ENCODE data around the gene CASKIN1.
A peak's percentile ranks its signal among the peaks of the same experiment; 100 is the strongest.

Gene CASKIN1

DNA sequence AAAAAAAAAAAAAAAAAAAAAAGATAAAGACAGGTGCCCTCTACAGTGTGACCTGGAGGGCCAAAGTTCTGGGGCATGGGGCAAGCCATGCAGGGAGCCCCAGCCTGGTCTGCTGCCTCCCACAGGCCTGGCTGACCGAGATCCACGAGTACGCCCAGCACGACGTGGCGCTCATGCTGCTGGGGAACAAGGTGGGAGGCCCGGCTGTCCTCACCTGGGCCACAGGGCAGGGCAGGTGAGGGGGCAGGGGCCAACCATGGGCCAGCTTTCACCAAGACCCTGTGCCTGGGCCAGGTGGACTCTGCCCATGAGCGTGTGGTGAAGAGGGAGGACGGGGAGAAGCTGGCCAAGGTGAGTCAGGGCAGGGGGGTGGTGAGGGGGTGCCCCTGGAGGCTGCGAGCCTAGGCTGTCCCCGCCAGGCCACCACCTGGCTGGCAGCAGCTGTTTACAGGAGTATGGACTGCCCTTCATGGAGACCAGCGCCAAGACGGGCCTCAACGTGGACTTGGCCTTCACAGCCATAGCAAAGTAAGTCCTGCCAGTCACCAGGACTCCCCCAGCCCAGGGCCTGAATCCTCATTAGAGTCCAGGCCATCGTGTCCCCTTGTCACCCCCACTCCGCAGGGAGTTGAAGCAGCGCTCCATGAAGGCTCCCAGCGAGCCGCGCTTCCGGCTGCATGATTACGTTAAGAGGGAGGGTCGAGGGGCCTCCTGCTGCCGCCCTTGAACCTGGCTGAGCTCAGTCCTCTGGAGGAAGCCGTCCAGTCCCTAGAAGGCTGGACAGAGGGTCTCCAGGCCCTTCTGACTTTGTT, 43.5 kb downstream of the CASKIN1 start:
- no peak for DNase-seq (ENCODE audit: insufficient read length, low spot score)

DNA sequence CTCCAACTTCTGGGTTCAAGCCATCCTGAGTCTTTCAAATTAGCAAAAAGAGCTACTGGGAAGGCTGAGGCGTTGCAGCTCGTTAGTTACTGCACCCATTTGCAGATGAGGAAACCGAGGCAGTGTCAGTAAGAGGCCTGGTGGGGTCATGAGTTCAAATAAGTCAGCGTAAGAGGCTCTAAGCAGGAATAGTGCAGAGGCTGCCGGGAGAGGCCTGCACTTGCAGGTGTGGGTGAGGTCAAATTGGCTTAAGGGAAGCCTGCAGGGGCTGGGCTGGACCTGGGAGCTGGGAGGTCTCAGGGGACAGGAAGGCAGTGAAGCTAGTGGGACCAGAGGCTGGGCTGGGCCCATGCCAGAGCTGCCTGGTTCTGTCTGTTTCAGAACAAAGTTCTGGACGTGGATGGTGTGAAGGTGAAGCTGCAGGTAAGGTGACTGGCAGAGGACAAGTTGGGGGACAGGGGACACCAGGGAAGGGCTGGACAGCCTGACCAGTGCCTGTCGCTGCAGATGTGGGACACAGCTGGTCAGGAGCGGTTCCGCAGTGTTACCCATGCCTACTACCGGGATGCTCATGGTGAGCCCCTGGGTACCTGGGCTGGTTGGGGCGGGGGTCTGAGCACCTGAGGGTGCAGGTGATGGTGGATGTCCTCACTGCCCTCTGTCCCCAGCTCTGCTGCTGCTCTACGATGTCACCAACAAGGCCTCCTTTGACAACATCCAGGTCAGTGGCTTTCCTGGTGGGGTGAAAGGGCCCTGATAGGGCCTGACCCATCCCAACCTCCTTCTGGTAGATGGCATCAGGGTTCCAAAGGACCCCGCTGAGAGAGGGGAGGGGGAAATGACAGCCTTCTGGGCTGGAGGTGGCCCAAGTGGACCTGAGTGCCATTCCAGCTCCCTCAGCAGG, 45.0 kb downstream of the CASKIN1 start:
- no peak for DNase-seq (ENCODE audit: insufficient read length, low spot score)
- TF ChIP-seq POLR2A (IDR thresholded peaks at IDR 0.05; ENCODE audit: low read depth, low read length): peak; percentile 0; the same call in 1 of the 2 replicates
- no peak for FAIRE-seq

More for the DNA sequence above, 43.5 kb downstream of the CASKIN1 start:
- TF ChIP-seq POLR2A (IDR thresholded peaks at IDR 0.05; ENCODE audit: low read depth, low read length): peak; percentile 16; the same call in 1 of the 2 replicates
- no peak for FAIRE-seq

DNA sequence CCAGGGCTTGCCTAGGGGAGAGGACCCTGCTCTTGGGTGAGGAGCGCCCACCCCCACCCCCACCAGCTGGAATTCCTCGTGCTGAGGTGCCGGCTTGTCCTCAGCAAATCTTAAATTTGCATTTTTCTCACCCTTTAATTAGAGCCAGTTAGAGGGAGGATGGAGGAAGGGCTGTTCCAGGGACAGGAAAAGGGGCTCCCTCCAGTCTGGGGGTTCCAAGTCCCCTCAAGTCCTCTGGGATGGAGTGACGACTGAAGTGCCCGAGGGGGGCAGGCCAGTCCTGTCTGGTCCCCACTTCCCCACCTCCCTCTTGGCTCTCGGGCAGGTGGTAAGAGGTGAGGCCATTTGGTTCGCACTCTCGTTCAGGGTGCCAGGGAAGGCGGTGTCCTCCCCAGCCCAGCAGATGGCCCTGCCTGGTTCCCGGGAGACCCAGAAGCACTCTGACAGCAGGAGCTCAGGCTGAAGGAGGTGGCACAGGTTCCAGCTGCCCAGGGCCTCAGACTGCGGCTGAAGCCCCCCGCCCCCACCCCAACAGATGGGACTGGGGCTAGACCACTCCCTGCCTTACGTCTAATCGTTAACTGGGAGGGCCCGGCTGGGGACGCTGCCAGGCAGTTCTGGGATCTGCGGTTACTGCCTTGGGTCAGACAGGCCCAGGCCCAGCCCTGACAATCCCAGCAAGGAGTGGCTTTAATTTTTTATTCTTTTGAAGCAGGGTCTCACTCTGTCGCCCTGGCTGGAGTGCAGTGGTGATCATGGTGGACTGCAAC, 45.8 kb downstream of the CASKIN1 start:
- DNase-seq (ENCODE audit: insufficient read length, low spot score) (peak; percentile 64), FAIRE-seq (no peak)
- peak; percentile 27; the same call in 1 of the 2 replicates for TF ChIP-seq POLR2A (IDR thresholded peaks at IDR 0.05; ENCODE audit: low read depth, low read length)

DNA sequence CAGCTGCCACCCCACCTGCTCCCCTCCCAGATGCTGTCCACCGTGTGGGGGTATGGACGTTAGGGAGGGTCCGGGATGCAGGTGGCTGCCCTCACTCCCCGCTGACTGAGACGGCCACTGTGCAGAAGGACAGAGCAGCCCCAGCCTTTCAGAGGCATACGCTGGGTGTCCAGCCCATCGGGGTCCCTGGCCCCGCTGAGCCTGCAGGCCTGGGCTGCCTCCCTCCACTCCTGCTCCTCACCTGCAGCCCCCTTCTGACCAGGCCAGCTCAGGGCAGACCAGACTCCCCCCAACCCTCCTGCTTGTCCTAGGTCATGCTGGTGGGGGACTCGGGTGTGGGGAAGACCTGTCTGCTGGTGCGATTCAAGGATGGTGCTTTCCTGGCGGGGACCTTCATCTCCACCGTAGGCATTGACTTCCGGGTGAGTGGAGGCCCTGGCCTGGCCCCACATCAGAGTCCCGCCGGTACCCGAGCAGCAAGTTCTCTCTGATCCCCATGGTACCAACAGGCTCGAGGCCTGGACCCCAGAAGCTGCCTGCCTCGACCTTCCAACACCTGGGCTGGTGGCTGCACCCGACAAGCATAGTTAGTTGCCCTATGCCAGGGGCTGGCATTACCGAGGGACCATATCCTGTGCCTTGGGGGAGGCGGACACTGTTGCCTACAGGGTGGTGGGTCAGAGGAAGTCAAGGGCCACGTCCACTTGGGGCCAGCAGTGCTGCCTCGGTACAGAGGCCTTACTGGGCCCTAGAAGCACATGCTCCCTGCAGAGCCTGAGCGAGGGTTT, 46.6 kb downstream of the CASKIN1 start:
- FAIRE-seq: no peak
- TF ChIP-seq POLR2A (IDR thresholded peaks at IDR 0.05; ENCODE audit: low read depth, low read length): no peak
- DNase-seq (ENCODE audit: insufficient read length, low spot score): peak; percentile 68

DNA sequence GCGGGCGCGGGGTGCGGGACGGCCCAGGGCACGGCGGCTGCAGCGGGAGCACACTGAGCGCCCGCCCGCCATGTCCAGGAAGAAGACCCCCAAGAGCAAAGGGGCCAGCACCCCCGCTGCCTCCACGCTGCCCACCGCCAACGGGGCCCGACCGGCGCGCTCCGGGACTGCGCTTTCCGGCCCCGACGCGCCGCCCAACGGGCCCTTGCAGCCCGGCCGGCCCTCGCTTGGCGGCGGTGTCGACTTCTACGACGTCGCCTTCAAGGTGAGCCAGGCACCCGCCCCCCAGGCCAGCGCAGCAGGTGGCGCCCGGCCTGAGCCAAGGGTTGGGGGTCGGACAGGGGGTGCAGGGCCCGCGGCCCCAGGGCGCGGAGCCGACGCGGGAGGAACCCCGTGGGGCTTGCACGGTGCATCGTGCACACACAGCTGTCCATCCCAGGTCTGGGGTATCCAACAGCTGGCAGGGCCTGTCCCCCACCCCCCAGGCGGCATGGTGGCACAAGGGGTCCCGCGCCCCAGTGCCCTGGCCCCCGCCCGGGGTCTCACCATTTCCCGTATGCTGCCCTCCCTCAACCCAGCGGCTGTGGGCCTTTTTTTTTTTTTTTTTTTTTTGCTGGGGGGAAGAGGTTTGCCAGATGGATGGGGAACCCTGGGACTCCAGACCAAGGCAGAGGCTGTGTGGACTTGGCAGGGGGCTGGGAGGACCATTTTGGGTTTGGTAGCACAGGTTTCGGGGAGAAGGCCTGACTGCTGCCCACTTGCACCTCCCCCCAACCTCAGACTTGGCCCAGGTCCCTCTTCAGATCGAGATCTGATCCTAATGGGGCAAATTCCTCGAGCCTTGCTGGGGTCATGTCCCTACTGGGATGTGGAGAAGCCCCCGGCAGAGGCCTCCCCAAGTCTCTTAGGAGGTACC, 47.4 kb downstream of the CASKIN1 start:
- TF ChIP-seq POLR2A (IDR thresholded peaks at IDR 0.05; ENCODE audit: low read depth, low read length): no peak
- FAIRE-seq (no peak), DNase-seq (ENCODE audit: insufficient read length, low spot score) (peak; percentile 67)

DNA sequence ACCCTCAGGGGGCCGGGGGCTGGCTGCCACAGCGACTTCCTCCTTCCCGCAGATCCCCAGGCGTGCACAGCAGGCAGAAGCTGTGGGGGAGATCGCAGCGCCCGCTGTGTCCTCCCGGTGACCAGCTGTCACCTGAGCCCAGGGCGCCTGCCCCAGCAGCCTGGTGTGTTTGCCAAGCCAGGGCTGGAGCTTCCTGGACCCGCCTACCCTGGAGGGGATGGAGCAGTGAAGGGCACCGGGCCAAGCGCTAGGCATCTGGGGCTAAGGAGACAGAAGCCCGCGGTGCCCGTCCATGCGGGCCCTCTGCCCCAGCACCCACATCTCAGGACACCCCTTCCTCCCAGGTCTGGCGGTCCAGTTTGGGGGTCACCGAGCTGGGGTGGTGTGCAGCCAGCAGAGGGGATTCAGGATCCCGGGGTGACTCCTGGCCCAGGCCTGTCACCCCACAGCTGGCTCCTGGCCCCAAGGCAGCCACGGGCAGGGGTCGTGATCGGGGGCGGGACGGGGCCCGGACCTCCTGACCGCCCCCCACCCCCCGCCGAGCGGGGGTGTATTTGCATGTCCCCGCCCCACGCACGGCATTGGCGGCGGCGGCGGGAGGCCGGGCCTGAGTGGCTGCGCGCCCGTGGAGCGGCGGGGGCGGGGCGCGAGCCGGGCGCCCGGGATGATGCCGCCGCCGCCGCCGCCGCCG, 48.3 kb downstream of the CASKIN1 start, which contains the start of gene RAB26:
Gene RAB26 (plus strand): TSS at position 645 of the 691 bp plus-strand sequence. CDS start 159 bp downstream, outside the sequence.
- TF ChIP-seq POLR2A (IDR thresholded peaks at IDR 0.05; ENCODE audit: low read depth, low read length): no peak
- DNase-seq (ENCODE audit: insufficient read length, low spot score) (peak; percentile 96), FAIRE-seq (no peak)

DNA sequence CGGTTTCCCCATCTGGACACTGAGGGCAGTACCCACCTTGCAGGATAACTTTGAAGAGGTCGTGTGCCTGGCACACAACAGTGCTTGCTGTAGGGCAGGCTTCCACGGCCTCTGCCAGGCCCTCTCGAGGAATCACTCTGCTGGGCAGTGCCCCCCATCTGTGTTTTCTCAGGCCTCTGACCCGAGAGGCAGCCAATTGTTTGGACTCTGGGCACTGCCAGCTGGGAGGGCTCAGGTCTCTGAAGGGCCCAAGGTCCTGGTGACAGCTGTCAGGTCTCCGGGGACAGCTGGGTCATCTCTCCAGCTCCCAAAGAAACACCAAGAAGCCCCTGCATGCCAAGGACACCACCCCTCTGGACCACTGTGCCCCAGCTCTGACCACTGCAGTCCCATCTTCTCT, 49.0 kb downstream of the CASKIN1 start:
- DNase-seq (ENCODE audit: insufficient read length, low spot score): no peak
- no peak for FAIRE-seq
- TF ChIP-seq POLR2A (IDR thresholded peaks at IDR 0.05; ENCODE audit: low read depth, low read length): no peak

DNA sequence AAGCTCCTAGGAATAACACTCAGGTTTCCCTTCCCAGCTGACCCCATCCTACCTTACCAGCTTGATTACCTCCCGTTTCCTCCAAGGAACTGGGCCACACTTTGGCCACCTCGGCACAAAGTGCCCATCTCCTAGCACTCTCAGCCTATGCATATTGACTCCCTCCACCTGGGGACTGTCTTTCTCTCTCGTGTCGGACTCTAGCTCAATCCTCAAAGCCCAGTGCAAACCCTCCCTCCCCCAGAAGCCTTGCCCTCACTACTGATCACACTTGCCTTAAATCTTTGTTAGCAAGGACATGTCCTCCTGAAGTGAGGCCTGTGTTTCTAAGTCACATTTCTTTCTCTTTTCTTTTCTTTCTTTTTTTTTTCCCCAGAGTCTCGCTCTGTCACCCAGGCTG, 50.6 kb downstream of the CASKIN1 start:
- DNase-seq (ENCODE audit: insufficient read length, low spot score): no peak
- FAIRE-seq: no peak

DNA sequence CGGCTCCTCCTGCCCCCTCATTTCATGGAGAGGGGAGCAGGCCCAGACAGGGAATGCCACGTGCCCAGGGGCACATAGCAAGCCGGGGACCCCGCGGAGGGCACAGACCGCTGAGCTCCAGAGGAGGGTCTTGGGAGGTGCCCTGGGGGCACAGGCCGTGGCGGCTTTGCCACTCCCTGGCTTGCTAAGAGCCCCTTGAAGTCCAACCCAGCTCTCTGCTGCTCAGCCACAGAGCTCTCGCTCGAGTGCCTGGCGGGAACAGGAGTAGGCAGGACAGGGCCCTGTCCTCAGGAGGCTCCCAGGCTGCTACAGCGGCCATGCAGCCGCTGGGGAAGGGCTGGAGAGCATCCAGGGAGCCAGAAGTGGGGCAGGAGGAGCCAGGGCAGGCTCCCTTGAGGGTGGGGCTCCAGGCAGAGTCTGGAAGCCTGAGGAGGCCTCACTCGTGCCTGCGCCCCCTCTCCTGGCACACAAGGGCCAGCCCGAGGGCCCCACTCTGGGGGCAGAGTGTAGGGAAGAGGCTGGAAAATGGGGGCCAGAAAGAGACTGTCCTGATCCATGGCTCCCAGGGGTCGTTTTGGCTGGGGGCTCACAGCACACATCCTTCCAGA, 52.4 kb downstream of the CASKIN1 start:
- FAIRE-seq: no peak
- no peak for DNase-seq (ENCODE audit: insufficient read length, low spot score)
- no peak for TF ChIP-seq POLR2A (IDR thresholded peaks at IDR 0.05; ENCODE audit: low read depth, low read length)

More for the DNA sequence above, 50.6 kb downstream of the CASKIN1 start:
- no peak for TF ChIP-seq POLR2A (IDR thresholded peaks at IDR 0.05; ENCODE audit: low read depth, low read length)

DNA sequence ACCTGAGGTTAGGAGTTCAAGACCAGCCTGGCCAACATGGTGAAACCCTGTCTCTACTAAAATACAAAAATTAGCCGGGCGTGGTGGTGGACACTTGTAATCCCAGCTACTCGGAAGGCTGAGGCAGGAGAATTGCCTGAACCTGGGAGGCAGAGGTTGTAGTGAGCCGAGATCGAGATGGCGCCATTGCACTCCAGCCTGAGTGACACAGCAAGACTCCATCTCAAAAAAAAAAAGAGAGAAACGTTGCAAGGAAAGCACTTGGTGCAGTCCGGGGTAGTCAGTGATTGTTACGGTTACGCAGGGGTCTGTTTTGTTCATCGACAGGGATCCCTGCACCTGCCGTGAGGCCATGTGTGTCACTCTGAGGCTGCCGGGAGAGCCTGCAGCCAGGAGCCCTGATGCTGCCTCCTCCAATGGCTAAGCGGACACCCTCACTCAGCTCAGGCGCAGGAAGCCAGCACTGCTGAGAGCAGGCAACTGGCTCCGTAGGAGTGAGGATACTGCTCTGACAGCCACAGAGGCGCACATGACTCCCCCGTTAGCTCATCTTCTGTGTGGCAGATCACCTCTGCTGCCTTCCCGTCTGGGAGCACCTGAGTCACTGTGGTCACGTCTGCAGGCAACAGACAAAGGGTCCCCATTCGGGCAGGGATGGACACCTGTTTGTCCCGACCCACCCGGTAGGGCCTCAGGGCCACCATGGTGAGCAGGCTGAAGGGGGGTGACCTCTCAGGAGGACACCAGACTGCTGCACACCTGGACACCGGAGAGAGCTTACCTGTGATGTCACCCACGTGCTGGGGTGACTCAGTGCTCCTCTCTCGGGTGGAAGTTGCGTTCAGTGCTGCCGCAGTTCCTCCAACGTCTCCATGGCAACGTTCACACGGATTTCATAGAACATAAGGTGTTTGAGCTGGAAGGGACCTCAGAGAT, 53.2 kb downstream of the CASKIN1 start:
- TF ChIP-seq POLR2A (IDR thresholded peaks at IDR 0.05; ENCODE audit: low read depth, low read length): no peak
- FAIRE-seq (no peak), DNase-seq (ENCODE audit: insufficient read length, low spot score) (no peak)
